ENCODE measurements around the gene AQP9. TPM values are rescaled to one million over a fixed set of nuclear protein-coding genes. Genes with fewer than 3 reads are reported as not detected.

AQP9 gene
- total and polyA plus RNA-seq, 7 donors: 0.12 to 1.8 (median 0.45) TPM

GRCh38 chr15:58119016-58119415, 19.2 kb upstream of the AQP9 start:
- TF ChIP-seq CTCF (IDR thresholded peaks at IDR 0.05): no peak
- ATAC-seq: no peak
- DNase-seq: no peak
- intact Hi-C loops (cut with DNase I): loop anchor here in 1 of 2 donors (5.0 kb wide), 1 partner anchor 63 kb away; no protein-coding TSS in a partner anchor
- H3K4me3 ChIP-seq: no peak overlapping the region
- WGBS, 3 donors: 84 to 100% (median 89%) methylated on average over 1 of the region's 1 CpG
- H3K4me1 ChIP-seq: no peaks in the 10 kb centered on the region
- H3K36me3 ChIP-seq (ENCODE audit: insufficient read depth in 1 of 2, low read depth in 1 of 2): no peaks in the 10 kb centered on the region
- no peaks in the 10 kb centered on the region for H3K27me3 ChIP-seq (ENCODE audit: insufficient read depth in 3 of 3, low read length in 2 of 3)
- no peak overlapping the region for H3K27ac ChIP-seq
- H3K9me3 ChIP-seq: no peaks in the 10 kb centered on the region

- Histone ChIP-seq H3K4me1 (no peaks in the 10 kb centered on the region), H3K27me3 (ENCODE audit: insufficient read depth in 3 of 3, low read length in 2 of 3) (no peaks in the 10 kb centered on the region), H3K36me3 (ENCODE audit: insufficient read depth in 1 of 2, low read depth in 1 of 2) (no peaks in the 10 kb centered on the region), H3K27ac (no peak overlapping the region), H3K9me3 (no peaks in the 10 kb centered on the region), H3K4me3 (no peak overlapping the region)
- no peak for ATAC-seq
- intact Hi-C loops (cut with DNase I): no loop called here
- no peak for DNase-seq
- WGBS, 3 donors: 71 to 93% (median 87%) methylated on average over 1 of the region's 1 CpG
- no peak for TF ChIP-seq CTCF (IDR thresholded peaks at IDR 0.05)
These were observed 13.6 kb upstream of the AQP9 start for GRCh38 chr15:58124585-58124984.

- ATAC-seq: no peak
- H3K9me3 ChIP-seq: no peaks in the 10 kb centered on the region
- TF ChIP-seq CTCF (IDR thresholded peaks at IDR 0.05): no peak
- no peak overlapping the region for H3K27ac ChIP-seq
- no peaks in the 10 kb centered on the region for H3K4me1 ChIP-seq
- H3K27me3 ChIP-seq (ENCODE audit: insufficient read depth in 3 of 3, low read length in 2 of 3): no peaks in the 10 kb centered on the region
- DNase-seq: no peak
- no peak overlapping the region for H3K4me3 ChIP-seq
- intact Hi-C loops (cut with DNase I): no loop called here
- no peaks in the 10 kb centered on the region for H3K36me3 ChIP-seq (ENCODE audit: insufficient read depth in 1 of 2, low read depth in 1 of 2)
These were observed 12.8 kb upstream of the AQP9 start for GRCh38 chr15:58125333-58125732.

GRCh38 chr15:58134886-58135285, 3.3 kb upstream of the AQP9 start:
- no peak overlapping the region for H3K4me3 ChIP-seq
- no peaks in the 10 kb centered on the region for H3K9me3 ChIP-seq
- ATAC-seq (no peak), DNase-seq (no peak)
- peaks cover 1 to 3% (median 2%) of the 10 kb centered on the region in 3 donors for H3K27me3 ChIP-seq (ENCODE audit: insufficient read depth in 3 of 3, low read length in 2 of 3)
- intact Hi-C loops (cut with DNase I): no loop called here
- H3K27ac ChIP-seq: no peak overlapping the region
- no peak for TF ChIP-seq CTCF (IDR thresholded peaks at IDR 0.05)
- WGBS, 3 donors: 81 to 83% (median 82%) methylated on average over 4 of the region's 4 CpGs
- no peaks in the 10 kb centered on the region for H3K36me3 ChIP-seq (ENCODE audit: insufficient read depth in 1 of 2, low read depth in 1 of 2)
- H3K4me1 ChIP-seq: no peaks in the 10 kb centered on the region

- ATAC-seq: no peak
- Histone ChIP-seq H3K4me3 (no peak overlapping the region), H3K27ac (no peak overlapping the region), H3K9me3 (no peaks in the 10 kb centered on the region), H3K4me1 (no peaks in the 10 kb centered on the region), H3K27me3 (ENCODE audit: insufficient read depth in 3 of 3, low read length in 2 of 3) (peaks cover 1 to 3% (median 2%) of the 10 kb centered on the region in 3 donors), H3K36me3 (ENCODE audit: insufficient read depth in 1 of 2, low read depth in 1 of 2) (no peaks in the 10 kb centered on the region)
- no peak for DNase-seq
- 78 to 87% (median 83%) methylated on average over 2 of the region's 2 CpGs for WGBS, 3 donors
- no peak for TF ChIP-seq CTCF (IDR thresholded peaks at IDR 0.05)
- intact Hi-C loops (cut with DNase I): no loop called here
These were observed 2.5 kb upstream of the AQP9 start for GRCh38 chr15:58135511-58136174.

All from psoas muscle (tissue), 8 donors.